ENCODE data around the gene ZNF442.
A peak's percentile ranks its signal among the peaks of the same experiment; 100 is the strongest.
"Not testable (repeated sequence)": the region's sequence is repeated elsewhere in the genome, so short reads cannot be mapped to it uniquely, and the experiment has no call there.

The ZNF442 gene

DNA sequence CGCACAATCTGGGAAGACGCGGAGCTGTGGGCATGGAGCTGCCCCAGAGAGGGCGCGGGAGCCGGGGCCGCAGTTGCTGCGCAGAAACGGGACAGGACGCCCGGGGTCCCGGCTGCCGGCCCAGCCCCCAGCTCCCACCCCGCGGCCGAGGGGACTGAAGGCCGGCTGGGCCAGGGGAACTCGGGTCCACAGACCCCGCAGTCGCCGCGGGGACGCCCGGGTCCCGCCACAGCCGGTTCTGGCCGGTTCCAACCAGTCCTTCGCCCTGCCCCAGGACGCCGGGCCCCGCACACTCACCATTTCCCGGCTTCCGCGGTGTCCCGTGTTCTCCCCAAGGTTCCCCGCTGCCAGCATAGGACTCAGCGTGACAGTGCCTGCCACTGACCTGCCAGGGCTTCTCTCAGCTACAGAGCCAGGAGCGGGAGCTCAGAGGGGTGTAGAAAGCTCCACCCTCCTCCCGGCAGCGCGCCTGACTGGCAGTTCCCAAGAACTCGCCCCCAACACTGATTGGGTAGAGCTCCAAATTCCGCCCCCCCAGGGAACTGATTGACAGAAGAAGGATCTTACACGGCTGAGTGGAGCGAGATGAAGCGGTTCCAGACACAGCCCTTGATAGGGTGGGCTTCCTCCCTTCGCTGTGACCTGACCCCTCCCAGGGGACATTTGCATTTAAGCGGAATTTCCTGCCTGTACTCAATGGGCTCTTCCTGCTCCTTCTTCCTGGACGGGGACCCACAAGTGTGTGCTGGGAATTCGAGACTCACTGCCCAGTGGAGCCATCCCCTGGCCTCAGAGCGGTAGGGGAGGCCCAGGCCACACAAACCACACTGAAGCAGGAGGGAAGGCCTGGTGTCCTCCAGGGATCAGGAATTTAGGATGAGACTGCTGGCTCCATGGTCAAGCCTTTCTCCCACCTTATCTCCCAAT lies at the start of gene ZNF442:
ZNF442 (minus strand) TSS at position 448 of the 927 bp plus-strand sequence. CDS start 2,052 bp downstream, outside the sequence.
- no peak for DNase-seq

DNA sequence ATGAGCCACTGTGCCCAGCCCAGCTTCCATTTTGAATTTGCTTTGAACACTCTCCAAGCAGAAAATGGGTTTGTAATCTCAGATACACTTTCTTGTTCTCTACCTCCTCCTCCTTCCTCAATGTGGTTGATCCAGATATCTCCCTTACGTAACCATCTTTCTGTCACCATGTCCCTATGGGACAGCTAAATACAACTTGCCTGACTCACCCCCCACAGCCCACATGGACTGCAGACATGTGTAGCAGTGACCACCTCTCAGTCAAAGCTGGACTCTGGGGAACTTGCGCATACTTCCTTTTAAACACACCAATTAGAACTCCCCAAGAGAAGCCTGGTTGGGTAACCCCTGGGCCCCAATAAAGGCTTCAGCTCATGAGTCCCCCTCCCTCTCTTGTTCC lies 46.4 kb upstream of the ZNF442 start:
- no peak for DNase-seq

DNA sequence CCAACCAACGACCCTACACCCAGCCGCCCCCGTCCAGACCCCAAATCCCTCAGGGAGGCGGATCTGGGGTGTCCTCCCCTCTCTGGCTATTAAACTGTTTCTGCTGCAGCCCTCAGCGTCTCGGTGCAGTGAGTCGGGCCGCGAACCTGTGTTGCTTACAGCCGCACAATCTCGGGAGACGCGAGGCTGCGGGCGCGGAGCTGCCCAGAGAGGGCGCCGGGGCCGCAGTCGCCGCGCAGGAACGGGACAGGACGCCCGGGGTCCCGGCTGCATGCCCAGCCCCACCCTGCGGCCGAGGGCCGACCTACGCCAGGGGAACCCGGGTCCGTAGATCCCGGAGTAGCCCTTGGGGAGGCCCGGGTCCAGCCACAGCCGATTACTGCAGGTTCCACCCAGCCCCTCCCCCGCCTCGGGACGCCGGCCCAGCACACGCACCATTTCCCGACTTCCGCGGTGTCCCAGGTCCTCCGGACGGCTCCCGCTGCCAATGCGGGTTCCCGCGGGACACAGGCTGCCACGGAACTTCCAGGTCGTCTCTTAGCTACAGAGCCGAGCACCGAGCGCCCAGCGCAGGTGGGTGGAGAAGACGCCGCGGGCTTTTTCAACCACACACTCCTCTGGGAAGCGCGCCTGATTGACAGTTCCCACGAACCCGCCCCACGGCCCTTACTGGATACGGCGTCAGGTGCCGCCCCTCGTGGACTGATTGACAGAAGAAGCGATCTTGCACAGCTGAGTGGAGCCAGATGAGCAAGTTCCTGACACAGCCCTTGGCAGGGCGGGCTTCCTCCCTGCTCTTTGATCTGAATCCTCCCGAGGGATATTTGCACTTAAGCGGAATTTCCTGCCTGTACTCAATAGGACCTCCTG lies 35.4 kb upstream of the ZNF442 start, which contains the start of gene ZNF799:
ZNF799 (minus strand) TSS at position 639 of the 870 bp plus-strand sequence; CDS start at position 438, 201 bp downstream.
- peak; percentile 77 for DNase-seq

DNA sequence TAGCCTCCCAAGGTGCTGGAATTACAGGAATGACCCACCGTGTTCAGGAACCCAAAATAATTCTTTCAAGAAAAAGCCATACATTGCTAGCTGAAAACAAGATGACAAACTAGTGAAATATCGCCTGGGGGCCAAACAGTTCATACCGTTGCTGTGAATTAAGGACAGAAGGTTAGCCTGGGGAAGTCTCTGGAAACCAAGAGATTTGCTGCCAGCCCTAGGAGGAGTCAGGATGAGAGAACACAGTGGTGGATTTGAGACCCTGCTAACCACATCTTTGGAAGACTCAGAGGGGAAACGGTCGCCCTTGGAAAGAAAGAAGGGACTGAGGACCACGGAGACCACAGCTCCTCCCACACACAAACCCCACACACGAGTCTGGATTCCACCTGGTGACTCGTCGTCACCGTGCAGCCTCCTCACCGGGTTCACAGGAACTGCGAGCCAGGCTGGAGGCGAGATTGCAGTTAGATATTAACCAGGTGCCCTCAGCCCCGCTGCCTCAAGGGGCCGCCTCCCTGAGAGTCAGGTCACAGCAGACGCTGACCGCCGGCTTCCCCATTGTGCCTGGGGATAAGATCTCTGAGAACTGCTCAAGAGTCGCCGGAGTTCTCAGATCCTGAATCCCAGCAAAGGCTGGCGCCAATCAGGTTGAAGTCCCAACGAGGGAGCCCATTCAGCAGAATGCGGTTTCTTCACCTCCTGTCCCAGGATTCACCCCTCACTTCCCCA lies 34.6 kb upstream of the ZNF442 start:
- DNase-seq, result not testable (repeated sequence)

DNA sequence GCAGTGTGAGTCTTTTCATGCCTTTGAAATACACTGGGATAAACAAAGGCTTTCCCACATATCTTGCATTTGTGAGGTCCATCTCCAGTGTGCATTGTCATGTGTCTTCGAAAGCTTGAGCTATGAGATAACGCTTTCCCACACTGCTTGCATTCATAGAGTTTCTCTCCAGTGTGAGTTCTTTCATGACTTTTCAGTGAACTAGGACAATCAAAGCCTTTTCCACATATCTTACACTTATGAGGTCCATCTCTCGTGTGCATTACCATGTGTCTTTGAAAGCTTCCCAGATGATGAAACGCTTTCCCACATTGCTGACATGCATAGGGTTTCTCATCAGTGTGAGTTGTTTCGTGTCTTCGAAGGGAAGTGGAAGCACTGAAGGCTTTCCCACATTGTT lies 25.7 kb upstream of the ZNF442 start:
- DNase-seq, result not testable (repeated sequence)

DNA sequence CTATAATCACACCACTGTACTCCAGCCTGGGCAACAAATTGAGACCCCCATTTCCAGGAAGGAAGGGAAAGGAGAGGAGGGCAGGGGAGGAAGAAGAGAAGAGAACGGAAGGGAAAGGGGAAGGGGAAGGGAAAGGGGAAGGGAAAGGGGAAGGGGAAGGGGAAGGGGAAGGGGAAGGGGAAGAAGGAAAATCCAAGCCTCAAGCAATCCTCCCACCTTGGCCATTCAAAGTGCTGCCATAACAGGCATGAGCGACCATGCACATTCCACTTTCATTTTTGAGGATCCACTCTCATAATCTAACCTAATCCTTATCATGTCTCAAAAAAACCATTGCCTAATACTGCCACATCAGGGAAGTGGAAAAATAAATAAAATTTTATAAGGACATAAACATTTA lies 20.9 kb upstream of the ZNF442 start:
- not testable (repeated sequence) for DNase-seq

DNA sequence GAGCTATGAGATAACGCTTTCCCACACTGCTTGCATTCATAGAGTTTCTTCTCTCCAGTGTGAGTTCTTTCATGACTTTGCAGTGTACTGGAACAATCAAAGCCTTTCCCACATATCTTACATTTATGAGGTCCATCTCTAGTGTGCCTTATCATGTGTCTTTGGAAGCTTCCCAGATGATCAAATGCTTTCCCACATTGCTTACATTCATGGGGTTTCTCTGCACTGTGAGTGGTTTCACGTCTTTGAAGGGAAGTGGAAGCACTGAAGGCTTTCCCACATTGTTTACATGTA lies 14.9 kb upstream of the ZNF442 start:
- no peak for DNase-seq

DNA sequence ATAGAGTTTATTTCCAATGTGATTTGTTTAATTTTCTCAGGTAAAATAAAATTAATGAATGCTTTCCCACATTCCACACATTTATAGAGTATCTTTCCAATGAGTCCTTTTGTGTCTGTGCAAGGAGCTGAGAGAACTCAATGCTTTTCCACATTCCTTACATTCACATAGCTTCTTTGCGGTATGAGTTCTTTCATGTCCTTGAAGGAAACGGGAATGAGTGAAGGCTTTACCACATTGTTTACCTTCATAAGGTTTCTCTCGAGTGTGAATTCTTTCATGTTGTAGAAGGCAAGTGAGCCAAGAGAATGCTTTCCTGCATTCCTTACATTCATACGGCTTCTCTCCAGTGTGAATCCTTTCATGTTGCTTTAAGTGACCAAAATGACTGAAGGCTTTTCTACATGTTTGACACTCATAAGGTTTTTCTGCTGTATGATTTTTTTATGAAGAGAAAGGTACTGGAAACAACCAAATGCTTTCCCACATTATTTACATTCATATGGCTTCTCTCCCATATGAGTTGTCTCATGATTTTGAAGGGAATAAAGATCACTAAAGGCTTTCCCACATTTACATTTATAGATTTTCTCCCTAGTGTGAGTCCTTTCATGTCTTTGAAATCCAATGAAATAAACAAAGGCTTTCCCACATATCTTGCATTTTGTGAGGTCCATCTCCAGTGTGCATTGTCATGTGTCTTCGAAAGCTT lies 14.4 kb upstream of the ZNF442 start:
- DNase-seq, result no peak

DNA sequence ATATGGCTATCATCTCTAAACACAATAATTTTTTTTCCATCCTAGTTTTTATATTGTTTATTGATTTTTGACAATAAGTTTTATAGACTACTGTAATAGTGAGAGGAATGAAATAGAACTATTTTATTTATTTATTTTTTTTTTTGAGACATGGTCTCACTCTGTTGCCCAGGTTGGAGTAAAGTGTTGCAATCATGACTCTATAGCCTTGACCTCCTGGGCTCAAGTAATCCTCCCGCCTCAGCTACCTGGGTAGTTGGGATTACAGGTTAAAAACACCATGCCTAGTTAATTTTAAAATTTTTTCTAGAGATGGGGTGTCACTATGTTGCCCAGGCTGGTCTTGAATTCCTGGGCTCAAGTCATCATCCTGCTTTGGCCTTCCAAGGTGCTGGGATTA lies 8.5 kb upstream of the ZNF442 start:
- no peak for DNase-seq

DNA sequence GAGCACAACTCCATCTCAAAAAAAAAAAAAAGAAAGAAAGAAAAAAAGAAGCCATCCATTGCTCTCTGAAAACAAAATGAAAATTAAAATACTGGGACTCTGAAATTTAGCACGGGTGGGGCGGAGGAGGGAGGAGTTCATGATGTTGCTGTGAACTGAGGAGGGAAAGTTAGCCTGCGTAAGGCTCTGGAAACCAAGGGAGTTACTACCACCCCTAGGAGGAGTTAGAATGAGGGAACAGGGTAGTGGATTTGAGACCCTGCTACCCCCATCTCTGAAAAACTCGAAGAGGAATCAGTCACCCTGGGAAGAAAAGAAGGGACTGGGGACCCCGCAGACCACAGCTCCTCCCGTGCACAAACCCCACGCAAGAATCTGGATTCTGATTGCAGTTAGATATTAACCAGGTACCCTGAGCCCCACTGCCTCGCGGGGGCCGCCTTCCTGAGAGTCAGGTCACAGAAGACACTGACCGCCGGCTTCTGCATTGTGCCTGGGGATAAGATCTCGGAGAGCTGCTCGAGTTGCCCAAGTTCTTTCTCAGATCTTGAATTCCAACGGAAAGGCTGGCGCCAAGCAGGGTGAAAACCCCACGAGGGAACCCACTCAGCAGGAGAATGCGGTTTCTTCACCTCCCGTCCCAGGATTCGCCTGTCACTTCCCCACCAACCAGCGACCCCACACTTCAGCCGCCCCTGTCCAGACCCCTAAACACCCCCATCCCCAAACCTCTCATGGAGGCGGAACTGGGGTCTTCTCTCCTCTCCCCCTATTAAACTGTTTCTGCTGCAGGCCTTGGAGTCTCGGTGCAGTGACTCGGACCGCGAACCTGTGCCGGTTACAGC lies 870 bp downstream of the ZNF442 start:
- no peak for DNase-seq

DNA sequence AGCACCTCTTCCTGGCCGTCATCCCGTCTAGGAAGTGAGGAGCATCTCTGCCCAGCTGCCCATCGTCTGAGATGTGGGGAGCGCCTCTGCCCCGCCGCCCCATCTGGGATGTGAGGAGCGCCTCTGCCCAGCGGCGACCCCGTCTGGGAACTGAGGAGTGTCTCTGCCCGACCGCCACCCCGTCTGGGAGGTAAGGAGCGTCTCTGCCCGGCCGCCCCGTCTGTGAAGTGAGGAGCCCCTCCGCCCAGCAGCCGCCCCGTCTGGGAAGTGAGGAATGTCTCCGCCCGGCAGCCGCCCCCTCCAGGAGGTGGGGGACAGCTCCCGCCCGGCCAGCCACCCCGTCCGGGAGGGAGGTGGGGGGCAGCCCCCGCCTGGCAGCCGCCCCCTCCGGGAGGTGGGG lies 3.2 kb downstream of the ZNF442 start:
- not testable (repeated sequence) for DNase-seq

DNA sequence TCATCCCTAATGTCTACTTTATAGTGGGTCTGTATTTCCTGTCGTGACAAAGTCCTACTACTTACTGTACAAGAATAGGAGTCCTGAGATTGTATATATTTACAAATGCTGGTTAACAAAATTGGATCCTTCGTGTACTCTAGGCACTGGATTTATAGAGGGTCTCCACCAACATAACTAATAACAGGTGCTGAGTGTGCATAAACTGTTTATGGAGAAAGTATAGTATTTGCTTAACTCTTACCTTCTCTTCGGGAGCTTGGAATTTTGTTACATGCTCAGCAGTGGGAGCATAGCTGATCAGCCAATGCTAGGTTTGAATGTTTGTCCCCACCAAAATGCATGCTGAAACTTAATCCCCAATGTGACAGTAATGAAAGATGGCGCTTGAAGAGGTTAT lies 12.1 kb downstream of the ZNF442 start:
- DNase-seq, result no peak

DNA sequence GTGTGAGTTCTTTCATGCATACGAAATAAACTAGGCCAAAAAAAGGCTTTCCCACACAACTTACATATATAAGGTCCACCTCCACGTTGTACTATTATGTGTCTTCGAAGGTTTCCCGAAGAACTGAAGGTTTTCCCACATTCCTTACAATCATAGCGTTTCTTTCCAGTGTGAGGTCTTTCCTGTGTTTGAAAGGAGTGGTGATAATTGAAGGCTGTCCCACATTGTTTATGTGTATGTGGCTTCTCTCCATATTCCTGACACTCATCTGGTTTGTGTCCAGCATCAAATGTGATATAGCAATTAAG lies 14.6 kb downstream of the ZNF442 start:
- DNase-seq, result no peak

DNA sequence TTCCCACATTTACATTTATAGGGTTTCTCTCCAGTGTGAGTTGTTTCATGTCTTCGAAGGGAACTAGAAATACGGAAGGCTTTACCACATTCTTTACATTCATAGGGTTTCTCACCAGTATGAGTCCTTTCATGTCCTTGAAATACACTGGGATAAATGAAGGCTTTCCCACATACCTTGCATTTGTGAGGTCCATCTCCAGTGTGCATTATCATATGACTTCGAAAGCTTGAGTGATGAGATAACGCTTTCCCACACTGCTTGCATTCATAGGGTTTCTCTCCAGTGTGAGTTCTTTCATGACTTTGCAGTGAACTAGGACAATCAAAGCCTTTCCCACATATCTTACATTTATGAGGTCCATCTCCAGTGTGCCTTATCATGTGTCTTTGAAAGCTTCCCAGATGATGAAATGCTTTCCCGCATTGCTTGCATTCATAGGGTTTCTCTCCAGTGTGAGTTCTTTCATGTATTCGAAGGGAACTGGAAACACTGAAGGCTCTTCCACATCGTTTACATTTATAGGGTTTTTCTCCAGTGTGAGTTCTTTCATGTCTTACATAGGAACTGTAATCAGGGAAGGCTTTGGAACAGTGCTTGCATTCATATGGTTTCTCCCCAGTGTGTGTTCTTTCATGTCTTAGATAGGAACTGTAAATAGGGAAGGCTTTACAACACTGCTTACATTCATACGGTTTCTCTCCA lies 15.1 kb downstream of the ZNF442 start:
- no peak for DNase-seq

DNA sequence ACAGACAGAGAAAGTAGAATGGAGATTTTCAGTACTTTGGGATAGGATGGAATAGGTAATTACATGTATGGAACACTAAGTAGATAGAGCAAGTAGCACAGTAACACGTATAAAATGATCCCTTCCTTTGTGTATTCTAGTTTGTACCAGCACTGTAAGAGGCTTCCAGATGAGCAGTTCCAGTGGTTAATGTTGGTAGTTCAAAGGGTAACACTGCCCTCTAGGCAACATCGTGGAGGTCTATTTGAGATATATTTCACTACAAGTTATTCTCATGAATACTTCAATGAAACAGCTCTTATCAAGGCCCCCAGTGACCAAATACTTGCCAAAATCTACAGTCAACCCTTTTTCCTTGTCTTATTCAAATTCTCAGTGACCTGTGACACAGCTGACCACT lies 18.6 kb downstream of the ZNF442 start:
- DNase-seq, result no peak

DNA sequence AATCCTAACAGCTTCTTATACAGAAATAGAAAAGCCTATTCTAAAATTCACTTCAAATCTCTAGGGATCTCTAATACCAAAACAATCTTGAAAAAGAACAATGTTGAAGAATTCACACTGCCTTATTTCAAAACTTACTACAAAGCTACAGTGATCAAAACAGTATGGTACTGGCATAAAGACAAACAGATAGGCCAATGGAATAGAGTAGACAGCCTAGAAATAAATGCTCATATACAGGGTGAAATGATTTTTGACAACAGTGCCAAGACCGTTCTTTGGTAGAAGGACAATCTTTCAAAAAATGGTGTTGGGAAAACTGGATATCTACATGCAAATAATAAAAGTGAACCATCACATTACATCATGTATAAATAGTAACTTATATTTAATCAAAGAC lies 20.3 kb downstream of the ZNF442 start:
- no peak for DNase-seq

DNA sequence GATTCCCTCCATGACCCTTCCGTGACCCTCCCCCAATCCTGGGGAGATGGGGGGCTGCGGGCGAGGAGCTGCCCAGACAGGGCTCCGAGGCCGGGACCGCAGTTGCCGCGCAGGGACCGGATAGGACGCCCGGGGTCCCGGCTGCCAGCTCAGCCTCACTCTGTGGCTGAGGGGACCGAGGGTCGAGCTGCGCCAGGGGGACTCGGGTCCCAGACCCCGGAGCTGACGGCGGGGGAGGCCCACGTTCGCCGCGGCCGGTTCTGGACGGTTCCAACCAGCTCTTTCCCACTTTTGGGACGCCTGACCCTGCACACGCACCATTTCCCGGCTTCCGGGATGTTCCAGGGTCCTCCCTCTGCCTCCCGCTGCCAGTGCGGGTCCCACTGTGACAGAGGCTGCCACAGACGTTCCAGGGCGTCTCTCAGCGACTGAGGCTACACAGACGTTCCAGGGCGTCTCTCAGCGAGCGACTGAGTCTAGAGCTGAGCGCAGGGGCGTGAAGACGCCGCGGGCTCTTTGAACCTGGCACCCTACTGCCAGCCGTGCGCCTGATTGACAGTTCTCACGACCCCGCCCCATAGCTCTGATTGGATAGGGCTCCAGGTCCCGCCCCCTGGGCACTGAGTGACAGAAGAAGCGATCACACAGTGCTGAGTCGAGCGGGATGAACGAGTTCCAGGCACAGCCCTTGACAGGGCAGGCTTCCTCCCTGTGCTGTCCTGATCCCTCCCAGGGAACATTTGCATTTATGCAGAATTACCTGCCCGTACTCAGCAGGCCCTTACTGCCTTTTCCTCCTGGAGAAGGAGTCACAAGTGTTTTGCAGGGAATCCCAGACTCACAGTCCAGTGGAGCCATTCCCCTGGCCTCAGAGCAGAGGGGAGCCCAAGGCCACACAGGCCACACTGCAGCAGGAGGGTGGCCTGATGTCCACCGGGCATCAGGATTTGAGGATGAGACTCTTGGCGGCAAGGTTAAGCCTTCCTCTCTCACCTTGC lies 32.0 kb downstream of the ZNF442 start, which contains the start of gene ZNF563:
ZNF563 (minus strand) TSS at position 472 of the 998 bp plus-strand sequence; CDS start at position 321, 151 bp downstream.
- DNase-seq, result peak; percentile 54

DNA sequence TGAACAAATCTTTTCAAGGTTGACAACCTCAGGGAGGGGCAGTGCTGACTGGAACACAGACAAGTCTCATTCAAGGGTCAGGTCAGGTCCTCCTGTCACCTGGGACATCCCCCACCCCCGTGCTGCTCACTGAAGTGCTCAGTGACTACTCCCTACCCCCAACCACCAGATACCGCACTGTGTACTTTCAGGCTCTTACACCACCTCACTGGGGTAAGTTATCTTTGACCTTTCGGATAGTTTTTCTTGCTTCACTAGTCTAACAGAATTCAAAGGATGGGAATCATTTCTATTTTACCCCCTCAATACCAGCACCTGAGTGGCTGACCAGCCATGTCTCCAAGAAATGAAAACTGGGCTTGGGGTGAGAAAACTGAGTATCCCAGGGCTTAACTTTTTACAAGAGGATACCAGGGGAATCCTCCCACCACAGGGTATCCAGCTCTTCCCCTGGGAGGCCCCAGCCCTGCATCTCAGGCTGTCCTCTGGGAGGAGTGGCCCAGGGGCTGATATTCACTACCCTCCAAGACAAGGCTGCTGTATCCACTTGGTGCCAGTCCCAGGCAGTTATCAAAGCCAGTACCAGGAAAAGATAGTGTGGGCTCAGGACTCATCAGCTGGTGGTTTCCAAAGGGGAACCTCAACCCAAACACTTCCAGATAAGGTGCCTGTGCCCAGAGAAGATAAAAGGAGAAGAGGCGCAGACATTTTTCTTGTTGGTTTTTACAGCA lies 34.1 kb downstream of the ZNF442 start:
- DNase-seq, result no peak

DNA sequence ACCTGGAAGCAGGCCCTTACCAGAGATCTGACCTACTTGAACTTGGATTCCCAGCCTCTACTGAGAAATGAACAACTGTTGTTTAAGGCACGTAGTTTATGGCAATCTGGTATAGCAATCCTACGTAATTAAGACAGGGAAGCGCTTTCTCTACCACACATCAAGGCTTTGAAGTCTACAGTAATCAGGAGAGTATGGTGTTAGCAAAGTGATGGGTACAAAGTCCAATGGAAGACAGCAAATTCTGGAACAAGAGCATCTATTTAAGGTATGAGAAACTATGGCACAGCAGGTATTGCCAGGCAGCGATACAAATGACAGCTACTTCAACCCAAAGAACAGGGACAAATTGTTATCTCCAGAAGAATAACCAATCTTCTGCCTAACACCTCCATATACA lies 35.1 kb downstream of the ZNF442 start:
- no peak for DNase-seq
